GM12892 (cell line): Measurements from ENCODE around the gene APCS.

Source experiments
- POLR2A ChIP-seq: IDR thresholded peaks from 2 replicates; pipeline ENCODE4 v1.6.1; 2011; ENCODE audit warnings: low read depth, low read length, control low read depth
- POLR2AphosphoS5 ChIP-seq: IDR thresholded peaks from 2 replicates; pipeline ENCODE4 v1.6.1; 2011; ENCODE audit warnings: low read depth, low read length, control low read depth
- TAF1 ChIP-seq: IDR thresholded peaks from 2 replicates; pipeline ENCODE4 v1.6.1; 2011; ENCODE audit warnings: low read depth, mild to moderate bottlenecking, control low read depth, low read length, borderline replicate concordance

- TF ChIP-seq POLR2A (no peak), POLR2AphosphoS5 (no peak), TAF1 (no peak)
Measured at GRCh38 chr1:159584536-159584935, 3.1 kb upstream of the APCS start.
